ENCODE results near the gene NCBP3. TPM values are rescaled to one million over a fixed set of nuclear protein-coding genes. Genes with fewer than 3 reads are reported as not detected.

Gene NCBP3
- total and polyA plus RNA-seq, 2 of the 8 experiments (the other 6 are each of a cell fraction or from before 2014, with no cell fraction given) = 19.6 to 46.1 TPM

DNA sequence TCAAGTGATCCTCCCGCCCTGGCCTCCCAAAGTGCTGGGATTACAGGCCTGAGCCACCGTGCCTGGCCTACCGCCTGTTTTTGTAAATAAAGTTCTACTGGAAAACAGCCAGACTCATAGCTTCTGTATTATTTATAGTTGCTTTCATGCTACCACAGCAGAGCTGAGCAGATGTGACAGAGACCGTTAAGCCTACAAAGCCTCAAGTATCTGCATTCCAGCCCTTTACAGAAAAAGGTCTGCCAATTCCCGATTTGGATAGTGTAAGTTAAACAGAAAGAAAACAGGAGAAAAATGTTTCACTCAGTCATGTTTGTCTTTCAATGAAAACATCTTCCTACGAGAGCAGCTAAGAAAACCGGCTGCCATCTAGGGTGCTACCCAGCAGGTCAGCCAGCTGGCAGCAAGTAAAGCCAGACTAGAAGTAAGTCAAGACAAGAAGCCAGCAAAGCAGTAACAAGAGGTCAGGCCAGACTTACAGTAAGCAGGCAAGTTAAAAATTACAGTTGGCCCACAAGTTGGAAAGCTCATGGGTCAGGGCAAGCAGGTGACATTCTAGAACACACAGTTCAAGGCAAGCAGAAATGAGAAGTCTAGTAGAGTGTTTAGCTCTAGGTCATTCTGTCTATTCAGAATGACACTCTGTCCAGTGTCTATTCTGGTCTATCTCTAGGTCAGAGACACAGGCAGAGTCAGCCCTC is 17.7 kb downstream of the NCBP3 start:
- H3K9me3 ChIP-seq (ENCODE audit: insufficient read depth in 2 of 2, low read depth in 1 of 2, low read length in 1 of 2) = no peaks in the 10 kb centered on the region
- H3K4me1 ChIP-seq (replicated peaks in 1 of 4; ENCODE audit: control insufficient read depth in 3 of 4, insufficient read depth in 4 of 4, low read length in 3 of 4) = no peaks in the 10 kb centered on the region
- H2BK120ac ChIP-seq (replicated peaks; ENCODE audit: low read depth, low read length) = no peak overlapping the region
- TF ChIP-seq RBBP5 (IDR thresholded peaks at IDR 0.05; ENCODE audit: borderline replicate concordance, low read depth, low read length) = no peak
- no peak for TF ChIP-seq RNF2 (IDR thresholded peaks at IDR 0.05; ENCODE audit: borderline replicate concordance, low read depth, low read length, missing control alignments, poor library complexity, severe bottlenecking)
- TF ChIP-seq ASH2L (IDR thresholded peaks at IDR 0.05; ENCODE audit: low read length) = no peak
- TF ChIP-seq SIN3A (conservative IDR thresholded peaks at IDR 0.05 in 1 of 2, IDR thresholded peaks at IDR 0.05 in 1 of 2; ENCODE audit: low read depth in 1 of 2, low read length in 2 of 2) = no peak
- no peak for TF ChIP-seq POLR2AphosphoS5 (IDR thresholded peaks at IDR 0.05; ENCODE audit: low read depth, low read length)
- TF ChIP-seq POU5F1 (IDR thresholded peaks at IDR 0.05; ENCODE audit: low read depth, low read length) = no peak
- TF ChIP-seq KDM4A (IDR thresholded peaks at IDR 0.05; ENCODE audit: low read depth, low read length, severe bottlenecking) = no peak
- H3K14ac ChIP-seq (ENCODE audit: insufficient read length) = no peak overlapping the region
- no peak overlapping the region for H2BK5ac ChIP-seq (ENCODE audit: low read depth, low read length)
- no peak overlapping the region for H2AFZ ChIP-seq (ENCODE audit: low read length)
- peaks cover 2 to 4% of the 10 kb centered on the region in 2 experiments for H4K20me1 ChIP-seq (replicated peaks in 1 of 2; ENCODE audit: control insufficient read depth in 1 of 2, insufficient read depth in 2 of 2, low read length in 2 of 2)
- no peak overlapping the region for H4K5ac ChIP-seq (ENCODE audit: insufficient read length, low read depth, low read length)
- H3K4me3 ChIP-seq (ENCODE audit: extremely low read depth in 1 of 4, insufficient read depth in 2 of 4, low read depth in 3 of 4, low read length in 4 of 4) = no peak overlapping the region
- no peaks in the 10 kb centered on the region for H3K23me2 ChIP-seq (ENCODE audit: low read depth, low read length)
- H3K27ac ChIP-seq (ENCODE audit: low read depth, low read length) = no peak overlapping the region
- H3K4ac ChIP-seq (replicated peaks; ENCODE audit: insufficient read length, low read depth, low read length) = no peak overlapping the region
- no peak overlapping the region for H2BK20ac ChIP-seq (ENCODE audit: low read length)
- no peaks in the 10 kb centered on the region for H3K27me3 ChIP-seq (replicated peaks in 1 of 4; ENCODE audit: control insufficient read depth in 3 of 4, extremely low read depth in 1 of 4, insufficient read depth in 3 of 4, low read length in 3 of 4)
- no peak overlapping the region for H3K56ac ChIP-seq (replicated peaks; ENCODE audit: insufficient read length, low read depth, low read length)
- H2BK15ac ChIP-seq (ENCODE audit: low read length) = no peak overlapping the region
- H2BK12ac ChIP-seq (ENCODE audit: low read depth, low read length) = no peak overlapping the region
- ChIA-PET POLR2A (ENCODE audit: partially characterized antibody) (interaction anchor here (0.5 to 1.8 kb wide), 3 partner anchors 9 to 74 kb away, joined by 3 to 6 read pairs (median 4); no protein-coding TSS in a partner anchor), CTCF (ENCODE audit: partially characterized antibody) (interaction anchor here (0.6 to 6.5 kb wide), 22 partner anchors 9 to 221 kb away, joined by 3 to 81 read pairs (median 4); partner anchors contain the start of genes ITGAE and NCBP3)
- no peak overlapping the region for H4K91ac ChIP-seq (replicated peaks; ENCODE audit: insufficient read length, low read length)
- H2AK5ac ChIP-seq (ENCODE audit: low read depth, low read length) = no peak overlapping the region
- H3K79me2 ChIP-seq (ENCODE audit: control insufficient read depth in 1 of 2, insufficient read depth in 2 of 2, low read length in 2 of 2) = peaks cover 0 to 6% of the 10 kb centered on the region in 2 experiments; a peak in 2 of 4 replicates
- 91% methylated on average over 7 of the region's 7 CpGs; no CpG with 5 or more reads in 1 of the 2 experiments for WGBS, 2 experiments (ENCODE audit: extremely low coverage in 1 of 2, insufficient coverage in 1 of 2, insufficient read length in 1 of 2, insufficient replicate concordance in 2 of 2, low coverage in 1 of 2, low lambda C conversion rate in 2 of 2, missing lambda C conversion rate in 1 of 2)
- H3K23ac ChIP-seq (ENCODE audit: insufficient read length) = no peak overlapping the region
- H4K8ac ChIP-seq (ENCODE audit: extremely low read depth, insufficient read depth, low read length) = no peak overlapping the region
- no peak overlapping the region for H3K9ac ChIP-seq (replicated peaks in 1 of 4; ENCODE audit: extremely low read depth in 1 of 4, low read depth in 3 of 4, low read length in 3 of 4)
- DNase-seq (ENCODE audit: low read depth in 1 of 2, low spot score in 2 of 2) (no peak), FAIRE-seq (no peak)
- H3K36me3 ChIP-seq (ENCODE audit: control insufficient read depth in 2 of 4, insufficient read depth in 4 of 4, low read length in 3 of 4) = peaks cover 9 to 47% (median 38%) of the 10 kb centered on the region in 4 experiments
- H3K4me2 ChIP-seq (ENCODE audit: insufficient read depth in 1 of 2, low read depth in 2 of 2, low read length in 2 of 2) = no peak overlapping the region
- no peak overlapping the region for H3K18ac ChIP-seq (ENCODE audit: extremely low read depth, low read length)
- H3K79me1 ChIP-seq (ENCODE audit: low read depth, low read length) = peaks cover 2% of the 10 kb centered on the region
